Hypothalamus (tissue), 51 donors: ENCODE data around the gene C4orf17.
A peak's percentile ranks its signal among the peaks of the same experiment; 100 is the strongest.
"Not testable (repeated sequence)": the region's sequence is repeated elsewhere in the genome, so short reads cannot be mapped to it uniquely, and the experiment has no call there.

ENCODE experiments used
- DNase-seq, 51 donors: peaks; one replicate each; lab custom pipeline; 2025; lab: John Stamatoyannopoulos, UW

The C4orf17 gene

GRCh38 chr4:99510721-99511120, at the start of gene C4orf17:
C4orf17 (plus strand) TSS chr4:99511021; CDS start chr4:99513082, 2,061 bp downstream.
- DNase-seq, result no peak

- DNase-seq, result no peak
Observed at GRCh38 chr4:99461623-99462401, 49.0 kb upstream of the C4orf17 start.

GRCh38 chr4:99462875-99463464, 47.9 kb upstream of the C4orf17 start:
- DNase-seq, result peak in 37 of 51 donors; percentile 0 to 71 (median 15)

GRCh38 chr4:99463566-99463965, 47.3 kb upstream of the C4orf17 start:
- no peak for DNase-seq

GRCh38 chr4:99467887-99468286, 42.9 kb upstream of the C4orf17 start:
- DNase-seq, result peak in 1 of 51 donors; percentile 32

GRCh38 chr4:99468889-99469288, 41.9 kb upstream of the C4orf17 start:
- DNase-seq, result no peak

- DNase-seq, result no peak
Observed at GRCh38 chr4:99471349-99471748, 39.5 kb upstream of the C4orf17 start.

GRCh38 chr4:99471896-99472295, 38.9 kb upstream of the C4orf17 start:
- no peak for DNase-seq

- no peak for DNase-seq
Observed at GRCh38 chr4:99473131-99473530, 37.7 kb upstream of the C4orf17 start.

- no peak for DNase-seq
Observed at GRCh38 chr4:99483636-99484035, 27.2 kb upstream of the C4orf17 start.

- DNase-seq, result no peak
Observed at GRCh38 chr4:99485212-99485611, 25.6 kb upstream of the C4orf17 start.

GRCh38 chr4:99486648-99487047, 24.2 kb upstream of the C4orf17 start:
- not testable (repeated sequence) for DNase-seq

GRCh38 chr4:99490286-99490685, 20.5 kb upstream of the C4orf17 start:
- DNase-seq, result no peak

GRCh38 chr4:99504804-99505502, 5.9 kb upstream of the C4orf17 start:
- DNase-seq, result no peak

GRCh38 chr4:99506781-99507180, 4.0 kb upstream of the C4orf17 start:
- no peak for DNase-seq

- no peak for DNase-seq
Observed at GRCh38 chr4:99507349-99507748, 3.5 kb upstream of the C4orf17 start.

- no peak for DNase-seq
Observed at GRCh38 chr4:99507762-99508161, 3.1 kb upstream of the C4orf17 start.

GRCh38 chr4:99518601-99519295, 7.9 kb downstream of the C4orf17 start:
- DNase-seq, result no peak

- no peak for DNase-seq
Observed at GRCh38 chr4:99529228-99529627, 18.4 kb downstream of the C4orf17 start.

- no peak for DNase-seq
Observed at GRCh38 chr4:99529956-99530355, 19.1 kb downstream of the C4orf17 start.

- not testable (repeated sequence) for DNase-seq
Observed at GRCh38 chr4:99534699-99535098, 23.9 kb downstream of the C4orf17 start.
